HL-60 (cell line): Measurements from ENCODE around the gene FBXO2.

Experiments used
- DNase-seq, 2 experiments: peaks; one replicate each; pipeline ENCODE4 v3.0.0-alpha.2; 2010 to 2020; ENCODE audit warnings: low read depth in 1 of 2, low spot score in 1 of 2
- H3K27ac ChIP-seq: fragments of 250-450 bp; sonication (Bioruptor Pico); replicated peaks from 2 replicates; pipeline ENCODE4 v1.5.1; 2020; ENCODE audit warnings: mild to moderate bottlenecking, moderate library complexity
- H3K27me3 ChIP-seq: fragments of 250-450 bp; sonication (Bioruptor Pico); 2 replicates; pipeline ENCODE4 v1.5.1; 2021; ENCODE audit warnings: mild to moderate bottlenecking, moderate library complexity; ENCODE audit not compliant: insufficient read depth, poor library complexity, severe bottlenecking
- H3K4me3 ChIP-seq: replicated peaks from 2 replicates; pipeline ENCODE4 v1.5.1; 2011; ENCODE audit warnings: mild to moderate bottlenecking, control low read depth, low read length; ENCODE audit not compliant: insufficient read depth
- GABPA ChIP-seq: IDR thresholded peaks from 2 replicates; pipeline ENCODE4 v1.6.1; 2012; ENCODE audit warnings: low read depth
- POLR2AphosphoS5 ChIP-seq: IDR thresholded peaks from 2 replicates; pipeline ENCODE4 v1.6.1; 2012; ENCODE audit warnings: low read depth
- SPI1 ChIP-seq: IDR thresholded peaks from 2 replicates; pipeline ENCODE4 v1.6.1; 2012; ENCODE audit warnings: low read depth, mild to moderate bottlenecking, borderline replicate concordance
- TF ChIP-seq, protein P1 (sequence below): IDR thresholded peaks from one replicate; pipeline ENCODE4 v1.5.1; 2011; ENCODE audit warnings: low read length, control low read depth, inconsistent platforms; ENCODE audit not compliant: insufficient read depth
- TF ChIP-seq, protein P2 (sequence below): IDR thresholded peaks from 2 replicates; pipeline ENCODE4 v1.6.1; 2012; ENCODE audit warnings: low read depth; ENCODE audit not compliant: insufficient replicate concordance

Gene FBXO2

DNA sequence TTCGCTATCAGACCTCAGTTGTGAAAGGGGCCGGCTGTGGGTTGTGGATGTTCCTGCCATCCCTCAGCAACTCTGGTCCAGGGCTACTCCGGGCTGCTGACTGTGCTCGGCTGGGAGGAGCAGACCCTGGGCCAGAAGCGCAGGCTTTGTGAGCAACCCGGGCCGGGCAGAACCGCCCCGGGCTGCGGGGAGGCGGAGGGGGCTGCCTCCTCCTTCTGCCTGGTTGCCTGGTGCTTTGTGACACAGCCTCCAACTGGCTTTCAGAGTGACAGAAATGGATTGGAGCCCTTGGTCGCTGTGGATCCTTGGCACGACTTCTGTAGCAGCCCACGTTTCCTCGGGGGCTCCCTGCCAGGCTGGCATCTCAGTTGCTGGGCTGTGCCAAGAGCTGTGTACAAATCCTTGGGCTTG, 47.3 kb upstream of the FBXO2 start:
- Histone ChIP-seq H3K27ac (no peak overlapping the region), H3K4me3 (no peak overlapping the region), H3K27me3 (no peaks in the 10 kb centered on the region)
- DNase-seq, result no peak
- TF ChIP-seq, protein P1, sequence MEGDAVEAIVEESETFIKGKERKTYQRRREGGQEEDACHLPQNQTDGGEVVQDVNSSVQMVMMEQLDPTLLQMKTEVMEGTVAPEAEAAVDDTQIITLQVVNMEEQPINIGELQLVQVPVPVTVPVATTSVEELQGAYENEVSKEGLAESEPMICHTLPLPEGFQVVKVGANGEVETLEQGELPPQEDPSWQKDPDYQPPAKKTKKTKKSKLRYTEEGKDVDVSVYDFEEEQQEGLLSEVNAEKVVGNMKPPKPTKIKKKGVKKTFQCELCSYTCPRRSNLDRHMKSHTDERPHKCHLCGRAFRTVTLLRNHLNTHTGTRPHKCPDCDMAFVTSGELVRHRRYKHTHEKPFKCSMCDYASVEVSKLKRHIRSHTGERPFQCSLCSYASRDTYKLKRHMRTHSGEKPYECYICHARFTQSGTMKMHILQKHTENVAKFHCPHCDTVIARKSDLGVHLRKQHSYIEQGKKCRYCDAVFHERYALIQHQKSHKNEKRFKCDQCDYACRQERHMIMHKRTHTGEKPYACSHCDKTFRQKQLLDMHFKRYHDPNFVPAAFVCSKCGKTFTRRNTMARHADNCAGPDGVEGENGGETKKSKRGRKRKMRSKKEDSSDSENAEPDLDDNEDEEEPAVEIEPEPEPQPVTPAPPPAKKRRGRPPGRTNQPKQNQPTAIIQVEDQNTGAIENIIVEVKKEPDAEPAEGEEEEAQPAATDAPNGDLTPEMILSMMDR, result no peak
- TF ChIP-seq GABPA (no peak), POLR2AphosphoS5 (no peak), SPI1 (no peak)
- TF ChIP-seq, protein P2, sequence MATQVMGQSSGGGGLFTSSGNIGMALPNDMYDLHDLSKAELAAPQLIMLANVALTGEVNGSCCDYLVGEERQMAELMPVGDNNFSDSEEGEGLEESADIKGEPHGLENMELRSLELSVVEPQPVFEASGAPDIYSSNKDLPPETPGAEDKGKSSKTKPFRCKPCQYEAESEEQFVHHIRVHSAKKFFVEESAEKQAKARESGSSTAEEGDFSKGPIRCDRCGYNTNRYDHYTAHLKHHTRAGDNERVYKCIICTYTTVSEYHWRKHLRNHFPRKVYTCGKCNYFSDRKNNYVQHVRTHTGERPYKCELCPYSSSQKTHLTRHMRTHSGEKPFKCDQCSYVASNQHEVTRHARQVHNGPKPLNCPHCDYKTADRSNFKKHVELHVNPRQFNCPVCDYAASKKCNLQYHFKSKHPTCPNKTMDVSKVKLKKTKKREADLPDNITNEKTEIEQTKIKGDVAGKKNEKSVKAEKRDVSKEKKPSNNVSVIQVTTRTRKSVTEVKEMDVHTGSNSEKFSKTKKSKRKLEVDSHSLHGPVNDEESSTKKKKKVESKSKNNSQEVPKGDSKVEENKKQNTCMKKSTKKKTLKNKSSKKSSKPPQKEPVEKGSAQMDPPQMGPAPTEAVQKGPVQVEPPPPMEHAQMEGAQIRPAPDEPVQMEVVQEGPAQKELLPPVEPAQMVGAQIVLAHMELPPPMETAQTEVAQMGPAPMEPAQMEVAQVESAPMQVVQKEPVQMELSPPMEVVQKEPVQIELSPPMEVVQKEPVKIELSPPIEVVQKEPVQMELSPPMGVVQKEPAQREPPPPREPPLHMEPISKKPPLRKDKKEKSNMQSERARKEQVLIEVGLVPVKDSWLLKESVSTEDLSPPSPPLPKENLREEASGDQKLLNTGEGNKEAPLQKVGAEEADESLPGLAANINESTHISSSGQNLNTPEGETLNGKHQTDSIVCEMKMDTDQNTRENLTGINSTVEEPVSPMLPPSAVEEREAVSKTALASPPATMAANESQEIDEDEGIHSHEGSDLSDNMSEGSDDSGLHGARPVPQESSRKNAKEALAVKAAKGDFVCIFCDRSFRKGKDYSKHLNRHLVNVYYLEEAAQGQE, result no peak

DNA sequence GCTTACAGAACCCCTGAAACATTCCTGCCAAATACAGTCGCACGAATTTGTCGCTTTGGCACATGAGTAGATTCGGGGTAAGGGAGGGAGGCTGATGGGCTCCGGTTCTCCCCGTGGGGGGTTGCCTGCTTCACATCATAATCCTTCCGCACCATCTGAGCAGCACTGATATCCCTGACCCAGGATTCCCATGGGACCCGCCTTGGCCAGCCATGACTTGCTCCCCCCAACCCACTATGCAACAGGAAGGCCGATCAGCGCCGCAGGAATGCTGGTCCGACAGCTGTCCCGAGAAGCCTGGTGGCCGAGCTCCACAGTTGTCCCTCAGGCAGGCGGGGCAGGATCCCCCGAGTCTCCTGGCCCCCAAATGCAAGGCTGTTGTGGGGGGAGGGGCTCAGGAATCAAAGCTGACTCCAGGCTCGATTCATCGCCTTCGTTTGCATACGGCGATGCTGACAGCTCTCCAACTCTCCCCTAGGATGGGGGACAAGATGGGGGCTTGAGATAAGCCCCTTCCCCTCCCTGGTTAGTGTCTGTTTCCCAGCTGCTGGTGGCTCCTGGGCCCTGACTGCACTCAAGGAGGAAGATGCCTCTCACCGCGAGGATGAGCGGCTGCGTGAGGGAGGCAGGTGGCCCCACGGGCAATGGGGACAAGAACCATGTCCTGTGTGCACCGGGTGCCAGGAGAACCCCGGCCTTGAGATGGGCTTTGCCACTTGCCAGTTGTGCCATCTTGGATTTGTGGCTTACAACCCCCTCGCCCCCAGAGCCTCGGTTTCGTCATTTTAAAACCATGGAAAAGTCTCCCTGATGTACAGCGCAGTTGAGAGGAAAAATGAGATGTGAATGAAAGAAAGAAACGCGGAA, 46.6 kb upstream of the FBXO2 start:
- Histone ChIP-seq H3K4me3 (no peak overlapping the region), H3K27ac (no peak overlapping the region)
- no peak for DNase-seq

DNA sequence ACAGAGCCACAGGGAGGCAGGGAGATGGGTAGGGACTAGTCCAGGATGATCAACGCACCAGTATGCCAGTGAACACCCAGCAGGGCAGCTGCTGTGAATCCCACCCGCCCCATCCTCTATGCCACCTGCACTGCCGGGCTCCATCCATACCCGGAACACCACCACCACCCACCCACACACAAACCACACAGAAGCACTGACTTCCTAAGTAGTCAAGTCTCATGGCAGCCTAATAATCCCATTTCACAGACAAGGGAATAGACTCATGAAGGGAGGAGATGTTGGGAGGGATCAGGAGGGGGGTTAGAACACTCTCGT, 43.6 kb upstream of the FBXO2 start:
- Histone ChIP-seq H3K27me3 (peaks cover 8% of the 10 kb centered on the region), H3K4me3 (no peak overlapping the region), H3K27ac (no peak overlapping the region)
- DNase-seq, result no peak
- TF ChIP-seq GABPA (no peak), POLR2AphosphoS5 (no peak), SPI1 (no peak)
- TF ChIP-seq, protein P1, result no peak
- TF ChIP-seq, protein P2, result no peak

More for the DNA sequence above, 46.6 kb upstream of the FBXO2 start:
- TF ChIP-seq GABPA, result no peak
- no peaks in the 10 kb centered on the region for H3K27me3 ChIP-seq

DNA sequence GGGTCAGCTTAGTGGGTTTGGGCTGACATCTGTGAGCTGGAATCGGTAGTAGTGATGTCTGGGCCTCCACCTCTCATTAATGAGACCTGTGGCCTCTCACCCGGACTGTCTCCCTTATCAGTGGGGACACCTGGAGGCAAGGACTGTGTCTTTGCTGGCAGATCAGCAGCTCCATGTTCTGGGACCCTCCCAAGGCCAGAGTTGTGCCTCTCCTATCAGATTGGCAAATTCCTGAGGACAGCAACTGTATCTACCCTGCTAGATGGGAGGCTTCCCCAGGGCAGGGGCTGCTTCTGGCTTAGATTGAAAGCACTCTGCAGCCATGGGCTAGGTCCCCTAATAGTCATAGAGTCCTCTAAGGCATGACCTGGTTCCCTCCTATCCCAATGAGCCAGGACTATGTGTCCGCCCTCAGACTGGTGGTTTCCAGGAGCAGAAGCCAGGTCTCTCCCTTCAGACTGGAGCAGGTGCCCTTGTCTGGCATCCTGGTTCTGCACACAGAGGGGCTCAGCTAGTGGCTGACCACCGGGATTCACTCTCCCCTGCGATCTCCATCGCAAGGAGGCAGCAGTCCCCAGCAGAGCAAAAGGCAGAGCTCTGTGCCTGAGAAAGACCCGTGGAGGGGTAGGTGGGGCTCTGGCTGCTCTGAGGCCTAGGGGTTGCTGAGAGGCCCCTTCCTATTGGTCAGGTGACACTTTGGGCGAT, 43.1 kb upstream of the FBXO2 start:
- Histone ChIP-seq H3K27me3 (peaks cover 13% of the 10 kb centered on the region), H3K27ac (no peak overlapping the region), H3K4me3 (no peak overlapping the region)
- no peak for TF ChIP-seq GABPA
- TF ChIP-seq, protein P1, result no peak
- TF ChIP-seq POLR2AphosphoS5, result no peak
- TF ChIP-seq, protein P2, result no peak
- TF ChIP-seq SPI1, result no peak
- no peak for DNase-seq
